GM20000 (cell line): ENCODE results near the gene DYTN.

ENCODE experiments used
- DNase-seq: peaks from one replicate; pipeline ENCODE4 v3.0.0; 2012; ENCODE audit warnings: low spot score
- TF ChIP-seq, protein P1 (sequence below): IDR thresholded peaks from 2 replicates; pipeline ENCODE4 v1.5.1; 2012; ENCODE audit warnings: mild to moderate bottlenecking, control low read depth; ENCODE audit errors: extremely low read depth, missing control alignments

The DYTN gene

DNA sequence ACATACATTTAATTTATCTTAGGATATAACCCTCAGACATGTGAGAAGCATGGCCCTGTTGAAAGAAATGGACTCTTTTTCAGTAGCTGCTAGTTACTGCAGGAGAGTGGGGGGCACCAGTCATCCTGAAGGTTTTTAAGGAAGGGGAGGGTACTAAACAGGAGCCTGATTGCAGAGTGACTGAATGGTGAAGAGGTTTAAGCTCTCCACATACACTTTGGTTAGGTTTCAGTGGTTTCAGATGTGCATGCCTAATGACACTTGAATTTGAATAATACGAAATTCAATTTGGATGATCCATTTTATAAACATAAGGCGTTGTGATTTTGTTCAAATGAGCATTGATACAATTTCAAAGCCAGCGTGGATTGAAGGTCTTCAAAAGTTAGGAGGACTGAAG lies 86.9 kb downstream of the DYTN start:
- TF ChIP-seq, protein P1, sequence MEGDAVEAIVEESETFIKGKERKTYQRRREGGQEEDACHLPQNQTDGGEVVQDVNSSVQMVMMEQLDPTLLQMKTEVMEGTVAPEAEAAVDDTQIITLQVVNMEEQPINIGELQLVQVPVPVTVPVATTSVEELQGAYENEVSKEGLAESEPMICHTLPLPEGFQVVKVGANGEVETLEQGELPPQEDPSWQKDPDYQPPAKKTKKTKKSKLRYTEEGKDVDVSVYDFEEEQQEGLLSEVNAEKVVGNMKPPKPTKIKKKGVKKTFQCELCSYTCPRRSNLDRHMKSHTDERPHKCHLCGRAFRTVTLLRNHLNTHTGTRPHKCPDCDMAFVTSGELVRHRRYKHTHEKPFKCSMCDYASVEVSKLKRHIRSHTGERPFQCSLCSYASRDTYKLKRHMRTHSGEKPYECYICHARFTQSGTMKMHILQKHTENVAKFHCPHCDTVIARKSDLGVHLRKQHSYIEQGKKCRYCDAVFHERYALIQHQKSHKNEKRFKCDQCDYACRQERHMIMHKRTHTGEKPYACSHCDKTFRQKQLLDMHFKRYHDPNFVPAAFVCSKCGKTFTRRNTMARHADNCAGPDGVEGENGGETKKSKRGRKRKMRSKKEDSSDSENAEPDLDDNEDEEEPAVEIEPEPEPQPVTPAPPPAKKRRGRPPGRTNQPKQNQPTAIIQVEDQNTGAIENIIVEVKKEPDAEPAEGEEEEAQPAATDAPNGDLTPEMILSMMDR: no peak
- DNase-seq: no peak

DNA sequence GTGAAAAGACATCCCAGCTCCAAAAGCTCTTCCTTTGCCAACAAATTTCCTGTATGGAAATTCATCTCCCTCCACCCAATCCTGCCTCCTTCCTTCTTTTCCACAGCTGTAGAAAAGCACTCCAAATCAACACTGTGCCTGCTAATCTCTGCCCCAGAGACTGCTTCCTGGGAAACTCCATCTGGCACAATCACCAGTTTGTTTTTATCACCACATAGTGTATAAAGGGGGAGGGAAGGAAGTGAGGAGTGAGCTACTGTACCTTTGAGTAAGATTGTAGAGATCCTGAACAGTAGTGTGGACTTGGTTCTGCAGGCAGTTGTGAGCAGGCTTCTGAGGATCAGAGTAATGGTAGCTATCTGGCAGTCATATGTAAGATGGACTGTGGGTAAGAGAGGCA lies 90.6 kb downstream of the DYTN start:
- TF ChIP-seq, protein P1: no peak
- DNase-seq: no peak

DNA sequence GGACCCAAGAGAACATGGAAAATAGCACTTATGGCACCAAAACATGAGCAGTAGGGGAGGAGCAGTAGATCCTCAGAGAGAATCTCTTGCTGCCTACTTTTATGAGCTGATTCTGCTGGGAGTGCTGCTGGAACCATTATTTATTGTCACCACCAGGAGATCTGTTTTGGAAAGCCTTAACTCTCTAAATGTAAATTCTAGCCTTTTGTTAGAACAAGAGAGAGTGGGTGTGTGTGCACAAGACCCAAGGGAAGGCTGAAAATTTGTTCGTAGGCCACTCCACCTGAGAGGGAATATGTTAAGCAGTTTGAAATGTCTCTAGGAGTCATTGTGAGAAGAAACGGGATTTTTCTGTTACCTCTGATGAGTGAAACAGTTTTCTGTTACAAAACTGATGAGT lies 92.1 kb downstream of the DYTN start:
- no peak for DNase-seq
- TF ChIP-seq, protein P1: no peak

DNA sequence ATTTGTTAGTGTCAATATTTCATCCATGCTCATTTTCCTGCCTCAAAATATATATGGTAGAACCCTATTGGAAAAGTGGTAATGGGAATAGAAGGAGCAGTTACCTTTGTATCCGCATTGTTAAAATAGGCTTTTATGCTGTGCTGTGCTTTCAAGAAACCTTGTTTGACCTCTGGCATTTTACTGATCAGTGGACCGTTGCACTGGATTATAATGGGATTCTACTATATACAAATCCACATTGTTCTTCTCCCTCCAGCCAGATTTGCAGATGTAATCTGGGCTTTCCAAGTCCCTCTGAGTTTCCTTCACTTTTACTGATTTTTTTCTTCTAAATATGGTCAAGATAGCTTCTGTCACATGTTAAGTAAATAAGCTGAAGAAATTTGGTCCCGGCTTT lies 99.2 kb downstream of the DYTN start:
- TF ChIP-seq, protein P1: no peak
- no peak for DNase-seq

DNA sequence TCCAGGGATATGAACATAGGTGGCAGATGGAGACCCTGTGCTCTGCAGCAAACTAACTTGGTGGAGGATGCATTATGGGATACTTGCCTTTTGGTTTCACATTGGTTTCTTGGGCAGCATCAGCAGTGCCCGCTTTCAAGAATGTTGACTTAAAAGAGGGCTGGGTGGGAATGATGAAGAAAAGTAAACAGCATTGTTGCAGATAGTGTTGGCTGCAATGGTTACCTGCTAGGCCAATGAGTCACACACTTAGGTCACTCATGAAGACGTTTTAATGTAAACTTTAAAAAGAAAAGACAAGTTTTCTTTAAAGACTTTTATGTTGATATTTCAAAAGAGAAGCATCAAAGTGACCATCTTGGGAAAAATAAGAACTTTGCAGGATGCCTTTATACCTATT lies 102.0 kb downstream of the DYTN start:
- TF ChIP-seq, protein P1: no peak
- DNase-seq: no peak

DNA sequence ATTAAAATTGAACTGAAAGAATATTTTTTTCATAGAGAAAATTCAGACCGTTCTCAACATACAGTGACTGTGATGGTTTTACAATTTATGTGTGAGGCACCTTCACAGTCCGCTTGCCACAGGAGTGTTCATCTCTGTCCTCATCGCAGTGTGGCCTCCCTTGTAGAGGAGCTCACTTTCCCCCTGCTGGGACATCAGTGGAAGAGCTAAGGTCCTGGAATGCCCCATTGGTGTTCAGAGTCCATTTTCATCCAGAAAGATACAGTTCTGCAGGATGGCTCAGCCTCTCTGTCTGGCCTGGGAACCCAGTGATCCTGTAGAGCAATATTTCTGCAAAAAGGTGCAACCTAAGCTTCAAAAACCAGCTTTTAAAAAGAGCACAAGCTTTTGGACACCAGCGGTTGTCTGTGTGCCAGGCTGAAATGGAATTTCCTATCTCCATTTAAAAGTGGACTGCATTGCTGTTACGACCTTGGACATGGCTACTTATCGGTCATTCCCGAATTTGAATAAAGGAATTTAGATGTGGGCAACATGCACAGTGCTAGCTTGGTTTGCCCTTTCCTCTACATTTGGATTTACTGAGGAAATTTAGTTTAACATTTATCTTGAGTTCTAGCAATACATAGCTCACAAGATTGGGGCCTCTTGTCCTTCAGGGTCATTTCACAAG lies 102.6 kb downstream of the DYTN start:
- DNase-seq: no peak
- TF ChIP-seq, protein P1: no peak

DNA sequence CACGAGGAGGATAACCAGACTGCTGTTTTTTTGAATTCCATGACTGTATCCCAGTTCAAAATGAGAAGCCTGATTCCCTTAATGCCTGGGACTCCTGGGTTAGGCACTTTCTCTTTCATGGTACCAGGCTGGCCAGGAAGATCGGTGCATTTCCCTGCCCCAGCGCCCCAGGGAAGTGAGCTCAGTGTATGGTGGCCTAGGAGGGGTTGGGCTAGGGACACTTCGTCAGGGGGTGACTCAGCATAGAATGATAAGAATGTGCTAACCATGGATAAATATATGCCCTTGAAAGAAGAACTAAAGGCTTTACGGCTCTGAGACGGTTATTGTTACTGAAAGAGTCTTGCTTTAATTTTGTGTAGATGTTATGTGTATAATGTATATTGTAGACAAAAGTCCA lies 103.4 kb downstream of the DYTN start:
- DNase-seq: no peak
- TF ChIP-seq, protein P1: no peak
